ENCODE results near the gene TMEM119.
"Not testable (repeated sequence)": the region's sequence is repeated elsewhere in the genome, so short reads cannot be mapped to it uniquely, and the experiment has no call there.

Gene TMEM119

DNA sequence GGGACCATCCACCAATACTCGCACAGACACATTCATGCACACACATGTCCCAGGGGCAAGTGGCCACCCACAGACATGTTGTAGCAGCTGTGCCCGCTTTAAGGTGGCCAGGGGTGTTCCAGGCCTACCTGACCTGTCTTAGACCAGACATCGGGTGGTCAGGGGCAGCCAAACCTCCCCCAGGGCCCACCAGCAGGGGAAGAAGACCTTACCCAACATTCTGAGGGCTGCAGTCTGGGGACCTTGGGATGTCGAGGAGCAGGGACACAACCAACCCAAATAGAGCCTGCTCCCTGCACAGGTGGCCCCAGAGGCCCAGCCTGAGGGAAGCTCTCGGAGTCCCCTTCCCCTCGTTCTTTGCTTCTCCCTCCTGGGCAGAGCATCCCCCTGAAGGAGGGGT lies 1.7 kb upstream of the TMEM119 start:
- no peak for DNase-seq

DNA sequence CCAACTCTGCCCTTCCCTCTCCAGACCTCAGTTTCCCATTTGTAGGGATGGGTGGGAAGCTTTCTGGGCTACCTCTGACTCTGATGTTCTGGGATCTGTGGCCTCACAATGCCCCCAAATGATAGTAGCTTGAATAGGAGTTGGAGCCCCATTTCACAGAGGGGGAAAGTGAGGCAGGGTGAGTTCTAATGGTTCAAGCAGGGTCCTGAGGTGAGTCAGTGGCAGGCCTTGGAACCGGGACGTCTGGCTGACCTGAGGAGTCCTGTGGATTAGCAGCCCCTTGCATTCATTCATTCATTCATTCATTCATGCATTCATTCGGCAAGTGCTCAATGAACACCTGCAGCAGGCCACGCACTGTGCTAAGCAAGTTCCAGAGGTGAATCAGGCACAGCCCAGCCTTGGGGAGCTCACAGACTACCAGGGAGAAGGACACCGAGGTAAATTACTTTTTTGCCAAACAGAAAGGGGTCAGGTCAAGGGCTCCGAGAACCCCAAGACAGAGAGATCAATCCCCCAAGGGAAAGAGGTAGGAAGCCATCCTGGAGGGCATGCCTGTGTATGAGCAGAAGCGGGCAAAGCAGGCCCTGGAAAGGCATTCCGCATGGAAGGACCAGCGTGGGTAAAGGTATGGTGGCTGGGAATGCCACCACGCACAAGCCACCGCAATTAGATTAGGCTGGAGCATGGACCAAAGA lies 818 bp upstream of the TMEM119 start:
- no peak for DNase-seq

DNA sequence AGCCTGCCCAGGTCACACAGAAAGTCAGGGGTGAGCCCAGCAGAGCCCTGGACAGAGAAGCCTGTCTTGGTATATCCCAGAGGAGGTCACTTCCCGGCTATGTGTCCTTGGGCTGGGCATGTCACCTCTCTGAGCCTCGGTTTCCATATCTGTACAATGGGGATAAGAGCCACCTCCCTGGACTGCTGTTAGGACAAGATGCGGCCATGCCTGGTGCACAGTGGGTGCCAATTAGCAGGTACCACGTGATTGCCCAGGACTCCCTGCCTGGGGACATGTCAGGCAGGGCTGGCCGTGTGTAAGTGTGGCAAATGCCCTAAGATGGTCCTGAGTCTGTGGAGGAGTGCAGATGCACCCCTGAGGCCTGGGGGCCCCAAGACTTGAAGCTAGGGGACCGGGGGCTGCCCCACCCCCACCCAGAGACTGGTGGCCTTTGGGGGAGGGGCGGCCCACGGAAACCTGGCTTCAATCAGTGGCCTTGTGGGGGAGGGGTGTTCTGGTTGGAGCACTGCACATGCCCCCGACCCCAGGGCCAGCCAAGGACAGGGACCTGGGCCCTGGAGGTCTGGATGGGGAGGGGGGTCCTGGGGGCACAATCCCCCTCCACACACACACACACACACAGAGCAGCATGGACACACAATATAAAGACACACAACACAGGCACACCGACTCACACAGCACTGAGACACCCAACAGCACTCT lies 878 bp downstream of the TMEM119 start:
- no peak for DNase-seq

DNA sequence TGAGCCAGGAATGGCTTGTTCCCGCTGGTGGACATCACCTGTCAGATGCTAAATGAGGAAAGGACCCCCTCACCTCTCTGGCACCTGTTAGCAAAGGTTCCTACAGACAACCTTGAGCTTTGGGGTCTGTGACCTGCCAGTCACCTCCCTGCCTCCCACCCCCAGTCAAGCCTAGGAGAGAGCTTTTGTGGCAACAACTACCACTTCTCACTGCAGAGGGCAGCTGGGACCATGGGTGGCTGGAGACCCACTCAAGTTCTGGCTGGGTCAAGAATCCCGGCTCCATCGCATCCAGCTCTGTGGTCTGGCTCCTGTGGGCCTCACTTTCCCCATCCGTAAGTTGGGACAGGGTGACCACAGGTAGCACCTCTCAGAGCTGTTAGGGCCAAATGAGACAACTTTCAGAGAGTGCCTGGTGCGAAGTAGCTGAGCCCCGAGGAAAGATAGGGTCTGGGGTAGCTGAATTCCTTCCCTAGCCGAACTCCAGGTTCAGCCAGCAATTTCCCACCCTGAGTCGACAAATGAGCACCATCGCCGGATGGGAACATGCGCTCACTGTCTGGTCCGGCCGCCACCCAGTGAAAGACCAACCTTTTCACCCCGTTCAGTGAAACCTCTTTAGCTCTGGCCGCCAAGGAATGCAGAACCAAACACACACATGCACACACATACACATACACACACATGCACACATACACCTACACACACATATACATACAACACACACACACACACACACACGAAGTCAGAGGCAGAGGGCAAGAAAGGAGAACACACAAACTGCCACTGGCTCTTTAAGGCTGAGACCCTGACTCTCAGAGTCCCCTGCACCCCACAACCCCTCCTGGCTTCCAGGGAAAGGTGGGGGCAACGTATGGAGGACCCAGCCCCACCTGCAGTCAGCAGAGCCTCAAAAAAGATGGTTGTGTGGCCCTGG lies 1.9 kb downstream of the TMEM119 start:
- DNase-seq = no peak

DNA sequence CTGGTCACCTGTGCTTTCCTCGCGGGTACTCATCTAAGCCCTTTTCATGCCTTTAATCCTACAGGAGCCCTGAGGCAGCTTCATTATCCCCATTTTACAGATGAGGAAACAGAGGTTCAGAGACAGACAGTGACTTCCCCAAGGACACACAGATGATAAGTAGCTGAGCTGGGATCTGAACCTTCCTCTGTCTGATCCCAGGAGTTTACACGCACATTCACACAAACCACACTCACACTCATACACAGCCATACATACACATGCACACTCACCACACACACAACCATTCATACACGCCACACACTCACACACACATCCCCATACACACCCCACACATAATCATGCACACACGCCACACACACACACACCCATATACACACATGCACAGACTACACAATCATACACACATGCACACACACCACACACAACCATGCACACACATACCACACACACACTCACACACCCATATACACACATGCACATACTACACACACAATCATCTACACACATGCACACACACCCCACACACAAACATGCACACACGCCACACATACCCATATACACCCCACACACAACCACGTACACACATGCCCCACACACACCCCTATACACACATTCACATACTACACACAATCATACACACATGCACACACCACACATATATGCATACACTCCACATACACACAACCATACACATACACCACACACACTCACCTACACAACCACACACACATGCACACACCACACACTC lies 2.7 kb downstream of the TMEM119 start:
- DNase-seq = no peak

DNA sequence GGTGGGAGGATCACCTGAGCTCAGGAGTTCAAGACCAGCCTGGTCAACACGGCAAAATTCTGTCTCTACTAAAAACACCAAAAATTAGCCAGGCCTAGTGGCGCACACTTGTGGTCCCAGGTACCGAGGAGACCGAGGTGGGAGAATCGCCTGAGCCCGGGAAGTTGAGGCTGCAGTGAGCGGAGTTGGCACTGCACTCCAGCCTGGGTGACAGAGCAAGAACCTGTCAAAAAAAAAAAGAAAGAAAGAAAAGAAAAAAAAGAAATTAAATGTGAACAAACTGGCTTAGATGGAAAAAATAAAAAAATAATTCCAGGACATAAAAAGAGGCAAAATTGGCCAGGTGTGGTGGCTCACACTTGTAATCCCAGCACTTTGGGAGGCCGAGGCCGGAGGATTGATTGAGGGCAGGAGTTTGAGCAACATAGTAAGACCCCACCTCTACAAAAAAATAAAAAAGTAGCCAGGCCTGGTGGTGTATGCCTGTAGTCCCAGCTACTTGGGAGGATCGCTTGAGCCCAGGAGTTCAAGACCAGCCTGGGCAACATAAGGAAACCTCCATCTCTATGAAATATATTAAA lies 3.5 kb downstream of the TMEM119 start:
- DNase-seq = no peak

DNA sequence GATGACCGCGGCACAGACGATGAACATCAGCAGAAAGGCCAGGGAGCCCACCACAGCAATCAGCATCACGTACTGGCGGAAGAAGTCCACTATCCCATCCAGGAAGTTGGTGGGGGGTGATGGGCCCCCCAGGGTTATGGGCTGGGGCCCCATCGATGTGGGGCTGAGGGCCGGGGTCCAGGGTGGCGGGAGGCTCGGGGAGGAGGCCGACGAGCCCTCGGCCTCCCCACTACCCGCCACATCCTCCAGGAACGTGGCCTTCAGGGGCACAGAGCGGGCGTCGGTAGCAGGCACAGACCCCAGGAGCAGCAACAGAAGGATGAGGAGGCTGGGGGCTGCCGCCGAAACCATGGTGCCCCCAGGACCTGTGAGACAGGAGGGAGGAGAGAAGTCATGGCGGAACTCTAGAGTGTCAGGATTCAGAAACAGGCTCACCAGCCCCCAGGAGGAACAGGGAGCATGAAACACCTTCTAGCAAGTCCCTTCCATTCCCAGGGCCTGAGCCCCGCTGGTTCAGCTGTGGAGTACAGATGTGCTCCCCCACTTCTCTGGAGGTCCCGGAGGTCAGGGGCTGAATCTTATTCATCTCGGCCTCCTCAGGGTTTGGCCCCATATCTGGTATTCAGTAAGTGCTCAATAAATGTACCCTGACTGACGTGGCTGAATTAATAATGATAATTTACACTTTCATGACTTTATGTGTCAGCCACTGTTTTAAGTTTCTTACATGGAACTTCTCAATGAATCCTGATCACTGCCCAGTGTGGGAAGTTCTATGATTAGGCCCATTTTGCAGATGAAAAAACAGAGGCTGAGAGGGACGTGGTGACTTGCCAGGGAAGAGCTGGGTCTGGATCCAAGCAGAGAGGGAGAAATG lies 5.6 kb downstream of the TMEM119 start:
- no peak for DNase-seq

DNA sequence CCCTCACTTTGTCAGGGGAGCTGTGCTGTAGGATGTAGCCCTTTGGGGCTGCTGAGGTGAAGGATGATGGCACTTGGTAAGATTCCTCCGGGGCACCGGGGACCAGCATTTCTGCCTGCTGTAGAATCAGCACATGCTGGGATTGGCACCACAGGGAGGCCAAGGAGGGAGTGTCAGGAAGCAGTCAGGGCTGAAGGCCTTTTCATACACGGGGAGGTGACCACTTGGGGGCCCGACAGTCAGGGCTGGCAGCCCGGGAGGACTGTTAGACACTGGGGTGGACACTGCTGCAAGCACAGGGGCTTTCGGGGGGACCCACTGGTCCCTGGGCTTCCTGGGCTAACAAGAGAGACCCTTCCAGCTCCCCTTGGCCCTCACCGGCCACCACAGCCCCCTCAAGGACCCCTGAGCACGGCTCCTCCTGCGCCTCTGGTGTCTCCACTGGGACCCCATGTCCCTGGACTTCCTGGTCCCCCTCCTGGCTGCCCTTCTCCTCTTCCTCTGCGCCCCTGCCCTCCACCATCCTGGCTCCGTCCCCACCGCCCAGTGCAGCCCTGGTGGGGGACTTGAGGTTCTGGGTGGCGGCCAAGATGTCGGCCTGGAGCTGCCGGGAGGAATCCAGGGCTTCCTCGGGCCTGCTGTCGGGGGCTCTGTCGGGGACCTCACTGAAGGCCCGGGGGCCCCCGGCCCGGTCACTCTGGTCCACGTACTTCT lies 6.5 kb downstream of the TMEM119 start:
- no peak for DNase-seq

DNA sequence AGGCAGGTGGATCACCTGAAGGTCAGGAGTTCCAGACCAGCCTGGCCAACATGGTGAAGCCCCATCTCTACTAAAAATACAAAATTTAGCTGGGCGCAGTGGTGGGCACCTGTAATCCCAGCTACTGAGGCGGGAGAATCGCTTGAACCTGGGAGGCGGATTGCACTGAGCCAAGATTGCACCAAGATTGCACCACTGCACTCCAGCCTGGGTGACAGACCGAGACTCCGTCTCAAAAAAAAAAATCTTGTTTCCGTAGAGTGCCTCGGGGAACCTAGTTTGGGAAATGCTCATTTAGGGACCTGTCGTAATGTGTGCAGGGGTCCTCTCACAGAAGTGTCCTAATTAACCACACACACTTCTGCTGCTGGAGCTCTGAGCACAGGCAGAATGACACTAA lies 7.4 kb downstream of the TMEM119 start:
- DNase-seq = not testable (repeated sequence)

DNA sequence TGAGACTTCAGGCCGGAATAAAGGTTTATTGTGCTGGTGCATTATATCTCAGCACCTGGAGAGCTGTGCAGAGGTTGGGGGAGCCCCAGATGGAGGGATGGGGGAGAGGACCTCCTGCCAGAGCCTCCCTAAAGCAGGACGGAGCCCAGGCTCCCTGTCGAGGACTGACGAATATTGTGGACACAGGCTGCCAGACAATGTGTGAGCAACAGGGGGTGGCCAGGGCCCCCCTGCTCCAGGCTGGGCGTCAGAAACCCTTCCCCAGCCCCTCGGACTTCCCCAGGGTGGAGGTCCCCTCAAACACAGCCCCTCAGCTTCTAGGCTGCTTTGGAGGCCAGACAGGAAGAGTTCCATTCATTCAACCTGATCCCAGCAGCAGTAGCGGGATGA lies 8.0 kb downstream of the TMEM119 start:
- DNase-seq = no peak

DNA sequence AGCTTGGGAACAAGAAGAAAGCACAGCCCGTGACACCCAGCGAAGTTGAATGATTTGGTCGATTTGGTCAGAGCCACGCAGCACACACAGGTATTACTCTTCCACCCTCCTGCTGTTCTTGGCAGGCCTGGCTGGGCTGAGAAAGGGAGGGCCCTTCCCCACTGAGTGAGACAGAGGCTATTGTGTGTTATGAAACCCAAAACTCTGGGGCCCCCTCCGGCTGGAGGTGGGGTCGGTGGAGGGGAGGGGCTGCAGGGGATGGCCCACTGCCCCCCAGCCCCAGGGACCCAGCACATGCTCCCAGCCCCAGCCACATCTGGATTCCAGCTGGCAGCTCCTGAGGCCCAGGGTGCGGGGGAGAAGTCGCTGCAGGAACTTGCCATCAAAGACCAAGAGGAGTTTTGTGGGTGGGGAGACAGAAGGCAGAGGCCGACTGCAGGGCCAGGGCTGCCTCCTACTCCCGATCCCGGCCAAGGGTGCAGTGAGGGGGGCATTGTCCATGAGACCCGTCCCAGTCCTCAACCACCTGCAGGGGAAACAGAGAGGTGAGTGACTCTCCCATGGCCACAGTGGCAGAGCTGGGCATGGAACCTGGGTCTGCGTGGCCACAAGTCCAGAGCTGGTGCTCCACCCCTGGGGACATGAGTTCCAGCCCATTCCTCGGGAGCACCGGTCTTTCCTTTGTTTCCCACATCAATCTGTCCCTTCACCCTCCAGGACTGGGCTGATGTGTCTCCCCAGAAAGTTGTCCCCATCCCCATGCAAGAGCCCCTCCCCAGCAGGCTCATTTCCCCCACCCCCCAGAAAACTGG lies 8.7 kb downstream of the TMEM119 start:
- DNase-seq = peak; percentile 82

DNA sequence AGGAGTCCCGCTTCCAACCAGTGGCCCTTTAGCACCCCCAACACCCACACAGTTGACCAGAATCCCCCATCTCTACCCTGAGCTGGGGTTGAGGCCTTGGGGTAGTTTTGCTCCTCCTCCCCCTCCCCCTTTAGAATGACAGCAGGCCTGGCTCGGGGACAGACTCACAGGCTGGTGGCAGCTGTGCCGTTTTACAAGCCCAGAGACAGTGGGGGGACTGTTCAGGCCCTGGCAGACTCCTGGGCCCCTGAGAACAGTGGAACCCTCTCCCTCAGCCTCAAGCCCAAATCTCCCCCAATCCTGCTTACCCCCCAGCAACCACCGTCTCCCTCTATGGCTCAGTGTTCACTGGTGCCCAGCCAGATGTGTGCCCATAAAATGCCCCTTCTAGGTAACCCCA lies 10.1 kb downstream of the TMEM119 start:
- peak; percentile 78 for DNase-seq

DNA sequence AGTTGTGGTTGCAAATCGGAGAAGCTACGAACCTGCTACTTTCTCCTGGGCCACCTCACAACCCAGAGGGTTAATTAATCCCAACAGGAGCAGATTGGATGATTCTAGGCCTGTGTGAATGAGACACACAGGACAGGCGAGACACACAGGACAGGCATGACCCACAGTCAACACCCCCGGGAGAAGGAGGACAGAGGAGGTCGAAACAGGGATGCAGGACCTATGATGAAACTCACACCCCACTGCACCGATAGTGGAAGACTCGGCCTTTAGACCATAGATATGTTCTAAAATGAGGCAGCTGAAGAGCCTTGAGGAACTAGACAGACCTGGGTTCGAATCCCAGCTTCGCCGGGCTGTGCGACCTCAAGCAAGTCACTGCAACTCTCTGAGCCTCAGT lies 11.6 kb downstream of the TMEM119 start:
- no peak for DNase-seq

DNA sequence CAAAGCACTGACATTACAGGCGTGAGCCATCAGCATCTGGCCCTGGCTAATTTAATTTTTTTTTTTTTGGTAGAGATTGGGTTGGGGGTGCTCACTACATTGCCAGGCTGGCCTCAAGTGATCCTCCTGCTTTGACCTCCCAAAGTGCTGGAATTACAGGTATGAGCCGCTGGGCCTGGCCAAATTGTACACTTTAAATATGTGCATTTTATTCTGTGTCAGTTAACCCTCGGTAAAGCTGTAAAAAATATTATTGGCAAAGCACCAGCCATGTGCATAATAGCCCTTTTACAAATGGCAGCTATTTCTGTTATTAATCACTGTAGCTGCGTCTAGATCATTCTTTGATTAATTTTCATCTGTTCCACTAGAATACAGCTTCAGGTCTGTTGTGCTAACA lies 12.0 kb downstream of the TMEM119 start:
- no peak for DNase-seq

DNA sequence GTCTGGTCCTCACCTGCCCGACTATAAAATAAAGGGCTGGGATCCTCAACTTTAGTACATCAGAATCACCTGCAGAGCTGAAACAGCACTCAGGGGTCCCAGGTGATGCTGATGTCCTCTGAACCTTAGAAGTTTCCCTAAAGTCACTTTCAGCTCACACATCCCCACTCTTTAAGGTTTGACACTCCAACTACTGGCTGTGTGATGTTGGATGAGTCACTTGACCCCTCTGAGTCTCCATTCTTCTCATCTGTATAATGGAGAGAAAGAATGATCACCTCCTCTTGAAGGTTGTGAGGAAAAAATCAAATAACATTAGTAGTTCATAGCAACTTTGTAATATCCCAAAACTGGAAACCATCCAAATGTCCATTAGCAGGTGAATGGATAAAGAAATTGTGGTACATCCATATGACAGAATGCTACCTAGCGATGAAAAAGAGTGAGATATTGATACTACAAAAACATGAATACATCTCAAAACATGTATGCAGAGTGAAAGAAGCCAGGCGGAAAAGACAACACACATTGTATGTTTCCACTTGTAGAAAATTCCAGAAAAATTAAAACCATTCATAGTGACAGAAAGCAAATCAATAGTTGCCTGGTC lies 13.3 kb downstream of the TMEM119 start:
- DNase-seq = no peak

DNA sequence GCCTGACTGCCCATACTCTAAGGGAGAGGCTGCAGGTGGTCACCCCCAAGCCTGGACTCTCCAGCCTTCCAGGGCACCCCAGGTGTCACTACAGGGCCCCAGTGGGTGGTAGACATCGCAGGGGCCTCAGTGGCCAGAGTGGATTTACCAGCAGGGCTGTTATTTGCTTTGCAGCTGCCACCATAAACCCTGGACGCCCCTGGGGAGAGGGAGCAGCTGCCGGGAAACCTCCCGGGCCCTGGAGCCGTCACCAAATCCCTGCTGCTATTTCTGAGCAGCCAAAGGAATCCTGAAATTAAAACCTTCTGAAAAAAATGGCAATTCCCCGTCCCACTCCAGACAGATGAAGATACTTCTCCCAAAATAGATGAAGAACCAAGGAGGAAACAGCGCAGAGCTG lies 13.9 kb downstream of the TMEM119 start:
- peak; percentile 73 for DNase-seq

DNA sequence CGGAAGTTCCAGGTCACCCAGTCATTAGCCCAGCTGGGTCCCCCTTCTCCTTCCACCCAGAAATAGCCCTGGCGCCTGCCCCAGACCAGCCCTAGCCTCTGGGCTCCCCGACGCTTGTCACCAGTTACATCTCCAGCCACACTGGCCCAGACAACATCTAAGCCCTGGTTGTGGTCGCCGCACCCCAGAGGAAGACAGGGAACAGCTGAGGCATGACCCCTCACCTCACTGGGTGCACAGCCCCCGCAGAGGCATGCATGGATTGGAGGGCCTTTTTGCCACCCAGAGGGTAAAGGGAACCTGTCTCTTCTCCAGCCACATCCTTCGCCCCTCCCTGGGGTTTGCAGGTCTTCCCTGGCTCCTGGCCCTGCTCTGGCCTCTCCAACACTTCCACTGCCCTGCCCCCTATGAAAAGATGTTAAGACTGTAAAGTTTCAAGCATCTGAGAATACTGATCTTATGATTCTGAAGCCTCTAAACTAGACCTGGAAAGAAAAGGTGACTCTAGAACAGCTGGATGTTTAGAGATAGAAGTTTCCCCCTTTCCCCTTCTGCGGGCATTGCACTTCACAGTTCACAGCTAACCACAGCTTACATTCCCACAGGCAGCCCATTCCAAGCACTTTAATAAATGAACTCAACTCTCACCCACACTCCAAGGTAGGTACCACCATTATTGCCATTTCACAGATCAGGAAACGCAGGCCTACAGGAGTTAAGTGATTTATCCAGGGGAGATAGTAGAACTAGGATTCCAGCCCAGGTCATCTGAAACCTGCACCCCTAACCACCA lies 14.7 kb downstream of the TMEM119 start:
- DNase-seq = no peak

DNA sequence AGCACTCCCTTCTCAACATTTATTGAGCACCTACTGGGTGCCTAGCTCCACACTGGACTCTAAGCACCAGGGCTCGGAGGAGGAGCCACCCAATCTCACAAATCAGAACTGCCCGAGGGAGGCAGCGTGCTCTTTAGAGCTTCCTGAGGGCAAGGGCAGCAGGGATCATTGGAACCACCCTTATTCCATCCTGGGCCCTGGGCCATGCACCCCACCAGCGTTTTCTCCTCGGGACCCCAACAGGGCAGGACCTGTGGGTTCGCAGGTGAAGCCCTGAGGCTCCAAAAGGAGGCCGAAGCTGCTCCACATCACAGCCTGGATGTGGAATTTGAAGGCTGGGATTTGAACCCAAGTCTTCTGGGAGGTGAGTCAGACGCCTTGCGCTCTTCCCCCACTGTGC lies 15.4 kb downstream of the TMEM119 start:
- no peak for DNase-seq

Measured in right forelimb (tissue), 1 donor.